Stimulated activated naive CD4-positive, alpha-beta T cell treated with Interleukin-2 at 50 U/mL for 16 hours (primary cell): ENCODE data around the gene AKAP13.

ENCODE experiments used
- DNase-seq: peaks from one replicate; lab custom pipeline; 2025; lab: John Stamatoyannopoulos, UW

Gene AKAP13

DNA sequence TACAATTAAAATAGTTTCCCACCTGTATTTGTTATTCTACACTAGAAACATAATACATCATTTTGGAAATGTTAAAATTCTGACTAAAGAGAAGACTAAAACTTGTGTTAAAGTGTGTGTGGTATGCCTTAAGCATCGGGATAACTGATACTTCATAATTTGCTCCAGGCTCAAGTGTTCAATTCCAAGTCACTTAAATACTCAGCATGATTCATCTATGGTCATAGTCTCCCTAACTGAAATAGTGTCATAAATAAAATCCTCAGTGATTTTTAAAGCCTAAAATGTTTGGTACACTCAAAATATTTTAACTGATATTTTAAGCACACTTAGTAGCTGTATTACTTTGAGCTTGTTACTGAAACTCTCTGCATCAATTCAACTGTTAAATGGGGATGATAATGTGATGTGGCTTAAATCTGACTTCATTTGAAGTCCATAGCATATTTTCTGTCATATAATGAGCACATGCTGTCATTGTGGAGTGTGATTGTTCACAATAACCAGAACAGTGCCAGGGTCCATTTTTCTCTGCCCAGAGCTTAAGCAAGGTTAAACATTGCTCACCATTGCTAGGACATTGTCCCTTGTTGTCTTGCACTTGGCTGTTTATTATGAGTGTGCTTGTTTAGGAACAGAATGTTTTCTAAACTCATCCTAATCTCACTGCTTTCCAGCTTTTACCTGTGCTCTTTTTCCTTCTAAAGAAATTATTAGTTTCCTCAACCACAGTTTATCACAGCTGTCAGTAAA is 292.1 kb downstream of the AKAP13 start:
- DNase-seq, result no peak

DNA sequence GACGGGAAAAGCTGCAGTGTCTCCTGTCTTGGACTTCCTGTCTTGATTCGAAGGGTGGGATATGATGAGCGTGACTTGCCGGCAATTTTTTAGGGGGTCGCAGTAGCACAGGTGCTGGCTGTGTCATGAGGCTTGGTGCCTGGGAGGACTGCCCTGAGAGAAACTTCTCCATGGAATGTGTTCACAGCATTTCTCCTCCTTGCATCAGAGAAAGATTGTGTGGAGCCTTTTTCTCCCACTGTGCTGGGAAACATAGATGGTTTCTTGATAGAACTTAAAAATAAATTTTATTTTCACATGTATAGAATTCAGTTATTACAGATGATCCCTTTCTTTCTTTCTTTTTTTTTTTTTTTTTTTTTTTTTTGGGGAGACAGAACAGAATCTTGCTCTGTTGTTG is 292.9 kb downstream of the AKAP13 start:
- no peak for DNase-seq

DNA sequence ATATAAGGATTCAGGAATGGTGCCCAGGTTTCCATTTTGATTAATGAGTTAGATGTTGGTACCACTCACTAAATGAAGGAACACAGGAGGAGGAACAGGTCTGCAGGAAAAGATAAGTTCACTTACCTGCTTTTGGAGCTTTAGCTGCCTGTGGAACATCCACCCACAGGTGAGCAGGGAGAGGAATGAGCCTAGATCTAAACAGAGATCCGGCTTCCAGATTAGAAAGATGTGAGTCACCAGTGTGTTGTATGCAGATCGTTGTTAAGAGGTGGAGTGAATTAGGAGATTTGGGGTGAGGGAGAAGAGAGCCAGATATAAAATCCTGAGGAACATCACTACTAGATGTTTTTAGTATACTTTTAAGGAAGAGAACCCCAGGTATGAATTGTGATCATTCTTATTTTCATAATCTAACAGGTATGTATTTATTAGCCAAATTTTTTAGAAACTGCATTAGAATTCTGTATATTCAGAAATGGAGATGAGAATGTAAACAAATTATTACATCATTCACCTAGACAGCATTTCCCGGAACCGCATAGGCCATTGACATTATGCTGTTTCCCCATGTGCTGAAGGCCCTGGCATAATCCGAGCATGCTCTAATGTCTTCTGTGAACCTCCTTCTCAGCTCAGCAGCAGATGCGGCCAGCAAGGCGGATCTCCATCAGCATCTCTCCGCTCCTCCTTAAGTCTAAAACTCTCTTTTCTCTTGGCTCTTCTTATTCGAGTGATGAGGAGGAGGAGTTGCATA is 296.1 kb downstream of the AKAP13 start:
- DNase-seq, result no peak

DNA sequence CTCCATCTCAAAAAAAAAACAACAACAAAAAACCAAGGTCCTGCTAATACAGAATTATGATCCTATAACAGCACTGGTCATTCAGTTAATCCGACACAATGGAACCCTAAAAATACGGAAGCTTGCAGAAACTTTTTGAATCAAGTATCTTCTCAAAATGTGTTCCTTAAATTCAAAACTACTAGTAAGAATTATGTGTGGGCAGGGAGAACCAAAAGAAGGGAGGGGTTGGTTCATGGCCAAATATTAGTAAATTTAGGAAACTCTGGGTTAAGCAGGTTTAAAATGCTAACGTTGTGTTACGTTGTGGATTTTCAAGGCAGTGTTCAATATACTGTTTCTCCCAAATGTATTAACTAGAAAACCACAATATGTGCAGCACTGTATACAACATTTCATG is 298.8 kb downstream of the AKAP13 start:
- no peak for DNase-seq

DNA sequence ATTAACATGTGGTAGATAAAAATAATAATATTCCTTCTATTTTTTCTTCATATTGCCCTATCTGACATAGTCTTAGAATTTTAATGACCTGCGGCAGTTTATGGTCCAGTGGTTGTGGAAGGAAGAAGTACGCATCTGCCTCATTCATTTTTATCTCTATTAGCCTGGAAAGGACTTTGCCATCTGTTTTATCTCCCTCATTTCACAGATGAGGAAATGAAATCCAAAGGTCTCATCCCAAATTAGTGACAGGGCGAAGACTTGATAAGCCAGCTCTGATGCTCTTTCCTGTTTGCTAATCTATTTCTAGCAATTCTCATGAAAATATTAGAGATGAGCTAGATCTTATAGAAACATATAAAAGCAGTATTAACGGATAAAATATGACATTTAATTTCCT is 301.0 kb downstream of the AKAP13 start:
- no peak for DNase-seq

DNA sequence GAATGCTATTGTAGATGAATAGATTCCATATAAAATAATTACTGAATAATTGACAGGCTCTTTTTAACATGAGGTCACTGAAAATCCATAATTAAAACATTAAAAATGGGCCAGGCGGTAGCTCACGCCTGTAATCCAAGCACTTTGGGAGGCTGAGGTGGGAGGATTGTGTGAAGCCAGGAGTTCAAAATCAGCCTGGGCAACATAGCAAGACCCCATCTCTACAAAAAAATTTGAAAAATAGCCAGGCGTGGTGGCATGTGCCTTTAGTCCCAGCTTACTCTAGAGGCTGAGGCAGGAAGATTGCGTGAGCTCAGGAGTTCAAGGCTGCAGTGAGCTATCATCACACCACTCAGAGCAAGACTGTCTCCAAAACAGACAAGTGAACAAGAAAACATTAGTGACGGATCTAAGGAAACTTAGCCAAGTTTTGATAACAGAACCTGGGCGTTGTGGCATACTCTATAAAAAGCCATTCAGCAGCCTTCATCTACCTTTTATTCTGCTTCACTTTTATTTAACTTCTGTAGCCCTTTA is 303.8 kb downstream of the AKAP13 start:
- no peak for DNase-seq

DNA sequence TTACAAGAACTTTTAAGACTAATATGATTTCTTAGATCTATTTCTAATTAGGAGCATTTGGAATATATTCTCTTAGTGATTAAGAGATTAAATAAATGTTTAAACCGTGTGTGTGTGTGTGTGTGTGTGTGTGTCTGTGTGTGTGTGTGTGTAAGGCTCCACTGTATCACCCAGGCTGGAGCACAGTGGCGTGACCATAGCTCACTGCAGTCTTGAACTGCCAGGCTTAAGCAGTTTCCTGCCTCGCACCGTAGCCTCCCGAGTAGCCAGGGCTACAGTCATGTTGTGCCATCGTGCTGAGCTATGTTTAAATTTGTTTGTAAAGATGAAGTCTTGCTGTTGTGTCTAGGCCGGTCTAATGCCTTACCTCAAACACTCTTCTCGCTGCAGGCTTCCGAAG is 305.0 kb downstream of the AKAP13 start:
- no peak for DNase-seq

DNA sequence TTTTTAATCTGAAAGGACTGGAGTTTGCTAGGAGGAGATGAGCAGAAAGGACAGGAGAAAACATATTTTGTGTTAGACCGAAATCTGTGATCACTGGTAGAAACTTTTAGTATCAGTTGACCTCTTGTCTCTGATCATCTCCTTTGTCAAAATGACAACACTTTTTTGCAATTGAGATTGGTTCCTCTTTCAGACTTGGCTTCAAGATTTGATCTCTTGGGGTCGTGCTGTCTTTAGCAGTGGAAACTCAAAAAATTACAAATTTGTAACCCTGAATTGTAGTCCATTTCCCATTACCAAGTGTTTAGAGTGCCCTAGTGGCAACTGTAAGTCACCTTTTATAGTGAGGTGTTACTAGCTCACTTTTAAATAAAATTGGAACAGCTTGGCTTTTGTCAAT is 306.9 kb downstream of the AKAP13 start:
- DNase-seq, result no peak

DNA sequence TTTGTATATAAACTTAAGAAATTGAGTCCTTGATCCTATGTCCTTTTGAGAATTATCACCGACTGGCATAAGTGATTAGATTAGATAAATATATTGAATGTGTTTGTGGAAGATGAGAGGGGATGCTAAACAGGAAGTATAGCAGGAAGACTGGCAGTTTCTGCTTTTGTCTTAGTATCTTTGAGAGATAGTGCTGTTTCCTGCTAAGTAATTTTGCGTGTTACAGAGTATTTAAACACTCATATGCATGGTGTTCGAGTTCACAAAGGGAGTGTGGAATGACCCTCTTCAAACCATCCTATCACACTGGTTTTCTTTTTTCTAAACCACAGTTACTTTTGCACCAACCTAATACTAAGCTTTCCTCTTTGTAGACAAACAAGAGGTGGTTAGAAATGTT is 308.3 kb downstream of the AKAP13 start:
- DNase-seq, result no peak

DNA sequence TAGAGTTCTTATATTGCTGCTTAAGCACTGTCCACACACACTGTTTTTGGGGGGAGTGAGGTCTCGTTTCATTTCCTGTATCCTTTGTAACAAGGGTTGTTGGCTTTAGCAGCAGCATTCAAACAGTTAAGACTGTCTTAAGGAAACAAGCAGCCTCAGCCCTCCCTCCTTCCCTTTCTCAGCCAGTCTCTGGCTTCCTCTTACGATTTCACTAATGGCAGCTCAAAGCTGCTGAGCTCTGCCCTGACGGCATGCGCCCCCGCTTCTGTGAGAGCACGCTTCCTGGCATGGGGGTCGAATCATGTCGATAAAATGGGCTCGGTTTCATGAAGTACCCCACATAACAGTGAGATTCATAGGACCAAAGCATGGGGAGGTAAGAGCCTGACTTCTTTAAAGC is 309.3 kb downstream of the AKAP13 start:
- peak; percentile 58 for DNase-seq

DNA sequence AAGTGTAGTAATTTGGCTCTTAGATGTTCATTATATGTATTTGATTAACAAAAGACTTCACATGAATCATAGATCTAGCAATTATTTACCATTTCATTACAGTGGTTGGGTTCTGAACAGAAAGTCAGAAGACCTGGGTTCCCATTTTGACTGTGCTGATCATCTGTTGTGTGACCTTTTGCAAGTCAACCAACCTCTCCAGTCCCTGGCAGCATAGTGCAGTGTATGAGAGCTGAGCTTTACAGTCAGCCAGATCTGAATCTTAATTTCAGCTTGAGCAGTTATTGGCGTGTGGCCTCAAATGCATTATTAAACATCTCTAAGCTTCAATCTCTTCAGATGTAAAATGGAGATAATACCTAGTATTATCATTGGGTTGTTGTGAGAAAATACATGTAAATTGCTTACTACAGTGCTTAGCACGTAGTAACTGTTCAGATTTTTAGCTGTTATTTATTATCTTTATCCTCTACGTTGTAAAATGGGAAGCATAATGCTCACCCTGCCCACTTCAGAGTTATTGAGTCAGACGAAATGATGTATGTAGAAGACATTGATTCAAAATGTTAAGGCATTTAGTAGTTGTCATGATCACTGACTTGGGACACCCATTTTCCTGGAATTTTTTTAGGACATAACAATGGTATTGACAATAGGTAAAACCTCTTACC is 310.3 kb downstream of the AKAP13 start:
- DNase-seq, result peak; percentile 43

DNA sequence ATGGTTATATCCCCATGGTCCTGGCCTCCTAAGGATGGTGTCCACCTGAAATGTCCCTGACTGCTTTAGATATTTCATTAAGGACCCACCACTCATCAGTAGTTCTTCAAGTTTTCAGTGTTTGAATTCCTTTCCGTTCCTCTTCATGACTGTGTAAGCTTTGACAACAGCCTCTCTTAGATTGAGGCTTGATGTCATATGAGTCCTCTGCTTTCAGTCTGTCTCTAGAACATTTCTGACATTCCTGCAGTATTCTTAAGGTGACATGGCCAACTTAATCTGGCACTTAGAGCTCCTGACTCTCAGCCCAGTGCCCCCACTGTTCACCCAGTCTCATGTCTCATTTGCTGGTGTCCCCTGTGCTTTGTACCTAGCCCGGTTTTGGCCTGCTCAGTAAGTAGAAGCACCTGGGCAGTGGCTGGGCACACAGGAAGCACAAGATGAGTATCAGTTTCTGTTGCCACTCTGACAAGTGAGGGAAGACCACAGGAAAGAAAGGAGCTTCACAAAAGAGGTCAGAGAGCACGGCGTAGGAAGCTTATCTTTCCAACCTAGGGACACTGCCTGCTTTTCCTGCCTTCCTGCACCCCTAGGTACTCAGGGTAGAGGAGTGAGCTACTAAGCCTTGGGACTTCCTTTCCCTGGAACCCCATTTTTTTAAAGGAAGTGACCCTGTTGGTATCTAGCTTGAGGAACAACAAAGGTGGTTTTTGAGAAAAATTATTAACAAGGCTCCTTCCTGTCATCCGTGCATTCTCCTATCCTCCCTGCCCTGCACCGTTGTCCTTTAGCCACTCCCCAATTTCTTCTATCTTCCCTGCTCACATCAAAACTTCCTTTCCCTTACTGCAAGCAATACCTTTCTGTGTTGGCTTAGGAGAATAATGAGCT is 311.2 kb downstream of the AKAP13 start:
- peak; percentile 24 for DNase-seq

DNA sequence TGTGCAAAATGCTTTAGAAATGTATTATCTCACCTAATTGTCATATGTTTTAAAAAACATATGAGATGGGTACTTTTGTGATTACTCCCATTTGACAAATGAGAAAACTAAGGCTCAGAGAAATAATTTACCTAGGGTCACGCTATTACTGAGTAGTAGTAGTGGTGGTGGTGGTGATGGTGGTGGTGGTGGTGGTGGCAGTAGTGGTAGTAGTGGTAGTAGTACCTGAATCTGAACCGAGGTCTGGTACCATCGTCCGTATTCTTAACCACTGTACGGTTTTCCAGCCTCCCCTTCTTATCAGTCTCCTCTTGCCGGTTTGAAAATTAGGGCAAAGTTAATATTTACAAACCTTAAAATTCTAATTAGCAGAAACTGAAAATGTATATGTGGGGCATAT is 311.9 kb downstream of the AKAP13 start:
- DNase-seq, result no peak

DNA sequence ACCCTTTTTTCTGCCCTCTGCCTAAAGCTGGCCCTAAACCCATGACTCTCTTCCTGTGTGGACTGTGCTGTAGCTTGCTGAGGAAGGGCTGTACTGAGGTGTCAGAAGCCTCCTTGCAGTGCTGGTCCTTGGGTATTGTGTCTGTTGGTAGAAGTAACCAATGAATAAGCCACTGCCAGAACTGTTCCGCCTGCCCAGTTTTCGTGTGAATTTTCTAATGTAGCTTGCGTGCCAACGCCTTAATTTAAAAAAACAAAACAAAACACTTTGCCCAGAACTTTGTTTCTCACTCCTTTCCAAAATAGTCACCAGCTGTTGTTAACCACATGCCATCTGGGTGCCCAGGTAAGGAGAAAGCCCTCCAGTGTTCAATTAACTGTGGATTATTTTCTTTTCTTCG is 312.5 kb downstream of the AKAP13 start:
- peak; percentile 48 for DNase-seq

DNA sequence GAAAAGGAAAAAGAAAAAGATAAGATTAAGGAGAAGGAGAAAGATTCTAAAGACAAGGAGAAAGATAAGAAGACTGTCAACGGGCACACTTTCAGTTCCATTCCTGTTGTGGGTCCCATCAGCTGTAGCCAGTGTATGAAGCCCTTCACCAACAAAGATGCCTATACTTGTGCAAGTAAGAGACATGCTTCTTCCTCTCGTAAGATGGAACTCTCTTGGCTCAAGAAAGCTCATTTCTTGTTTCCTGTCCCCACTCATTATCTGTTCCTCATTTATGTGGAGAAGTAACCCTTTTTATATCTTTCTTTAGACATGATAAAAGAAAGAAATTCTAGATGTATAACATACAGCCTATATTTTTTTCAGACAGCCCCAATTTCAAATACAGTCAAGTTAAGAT is 312.9 kb downstream of the AKAP13 start:
- DNase-seq, result no peak

DNA sequence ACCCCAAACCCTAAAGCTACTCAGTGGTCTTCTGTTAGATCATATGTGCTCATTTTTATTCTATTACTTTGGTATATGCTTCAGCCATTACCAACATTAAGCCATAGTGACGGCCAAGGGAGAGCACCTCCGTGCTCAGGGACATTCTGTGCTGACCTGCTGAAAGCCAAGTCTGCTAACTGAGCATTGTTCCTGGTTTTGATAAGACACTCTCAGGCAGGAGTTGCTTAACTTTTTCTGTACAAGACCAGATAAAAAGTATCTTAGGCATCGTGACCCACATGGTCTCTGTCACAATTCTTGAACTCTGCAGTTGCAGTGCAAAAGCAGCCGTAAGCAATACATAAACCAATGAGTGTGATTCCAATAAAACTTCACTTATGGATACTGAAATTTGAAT is 313.7 kb downstream of the AKAP13 start:
- no peak for DNase-seq

DNA sequence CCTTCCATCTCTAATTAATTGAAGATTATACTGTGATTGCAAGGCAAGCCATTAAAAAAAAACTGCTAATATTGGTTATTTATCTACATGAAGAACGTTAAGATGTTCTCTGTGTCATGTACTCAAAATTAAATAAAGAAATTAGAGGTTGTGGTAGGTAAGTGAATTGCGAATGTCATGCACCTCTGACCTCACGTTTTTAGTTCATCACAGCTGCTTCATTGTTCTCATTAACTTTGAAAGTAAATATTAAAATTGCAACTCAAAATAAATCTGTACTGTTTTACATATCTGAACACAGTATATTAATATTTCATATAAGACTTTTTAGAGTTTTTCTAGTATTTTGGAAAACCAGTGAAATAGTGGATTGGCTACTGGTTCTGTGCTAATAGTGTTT is 320.4 kb downstream of the AKAP13 start:
- DNase-seq, result no peak

DNA sequence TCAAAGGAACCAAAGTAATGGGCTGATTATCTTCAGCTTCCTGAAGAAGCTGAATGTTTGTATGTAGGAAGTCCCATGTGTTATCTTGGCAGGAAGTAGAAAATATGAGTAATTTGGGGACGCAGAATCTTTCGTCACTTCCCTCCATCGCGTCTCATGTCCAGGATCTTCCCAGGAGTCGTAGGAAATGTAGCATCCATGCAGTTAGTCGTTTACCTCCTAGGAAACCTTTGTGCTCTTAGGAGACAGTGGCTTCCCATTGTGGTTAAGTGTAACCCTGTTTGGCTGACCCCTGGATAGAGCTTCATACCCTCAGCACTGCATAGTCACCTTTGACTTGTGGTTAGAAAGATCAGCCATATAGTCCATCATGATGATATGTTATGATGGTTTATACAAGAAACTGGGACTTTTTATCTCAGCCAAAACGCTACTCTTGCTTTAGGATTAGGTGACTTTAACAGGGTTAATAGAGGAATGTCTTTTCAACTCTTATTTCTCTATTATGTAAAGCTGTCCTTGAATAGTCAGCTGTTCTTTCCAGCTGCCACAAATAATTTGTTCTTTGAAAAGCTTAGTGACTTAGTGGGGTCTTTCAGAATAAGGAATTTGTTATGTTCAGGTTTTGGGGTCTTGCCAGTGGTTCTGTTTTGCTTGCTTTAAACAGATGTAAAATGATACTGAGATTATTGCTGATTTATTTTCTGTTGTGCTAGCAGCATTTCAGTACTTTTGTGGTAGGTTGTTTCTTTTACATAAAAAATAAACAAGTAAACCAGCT is 322.1 kb downstream of the AKAP13 start:
- peak; percentile 13 for DNase-seq

DNA sequence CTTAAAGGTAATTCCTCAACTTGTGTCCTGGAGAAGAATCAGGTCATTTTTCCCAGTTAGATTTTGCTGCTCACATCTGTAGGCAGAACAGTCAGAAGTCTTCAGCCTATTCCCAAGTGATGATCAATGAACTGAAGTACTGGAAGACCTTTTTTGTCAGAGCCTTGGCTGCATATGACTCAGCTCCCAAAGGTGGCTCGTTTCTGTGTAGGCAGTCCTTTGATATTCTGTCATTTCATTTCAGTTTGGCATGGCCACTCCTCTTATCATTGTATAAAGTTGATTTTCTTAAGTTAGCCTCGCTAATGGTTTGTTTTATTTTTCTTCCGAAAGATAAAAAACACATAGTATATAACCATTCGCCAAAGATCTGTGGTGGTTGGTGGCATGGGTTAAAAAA is 323.7 kb downstream of the AKAP13 start:
- DNase-seq, result peak; percentile 45

DNA sequence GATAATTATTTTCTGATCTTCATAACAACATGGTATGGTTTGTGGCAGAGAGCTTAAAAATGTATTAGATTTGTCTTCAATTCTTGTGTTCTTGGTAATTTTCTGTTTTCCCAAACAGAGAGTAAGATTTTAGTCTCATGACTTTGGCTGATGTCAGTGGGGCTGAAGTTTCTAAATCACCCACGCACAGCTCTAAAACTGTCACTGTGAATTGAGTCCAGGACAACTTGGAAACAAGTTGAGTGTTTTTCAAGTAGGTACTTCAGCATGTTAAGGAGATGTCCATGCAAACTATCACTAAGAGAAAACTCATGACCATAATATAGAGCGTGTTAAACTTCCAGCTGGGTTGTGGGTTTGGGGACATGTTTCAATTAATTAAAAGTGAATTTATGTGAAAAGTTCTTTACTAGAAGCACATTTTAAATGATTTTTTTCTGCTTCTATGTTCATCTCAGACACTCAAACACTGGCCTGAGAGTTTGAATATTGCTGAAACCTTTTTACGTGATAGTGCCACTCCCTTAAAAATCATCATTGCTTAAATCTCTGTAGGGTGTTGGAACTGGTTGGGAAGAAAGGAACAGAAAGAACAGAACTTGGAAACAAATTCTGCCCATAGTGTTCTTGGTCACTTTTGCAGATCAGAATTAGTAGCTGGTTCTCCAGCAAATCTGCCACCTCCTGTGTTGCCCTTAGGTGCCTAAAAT is 324.5 kb downstream of the AKAP13 start:
- DNase-seq, result peak; percentile 9
